ENCODE measurements around the gene PKN3. TPM values are rescaled to one million over a fixed set of nuclear protein-coding genes. Genes with fewer than 3 reads are reported as not detected.
"Not testable (repeated sequence)": the region's sequence is repeated elsewhere in the genome, so short reads cannot be mapped to it uniquely, and the experiment has no call there.

PKN3 gene
- polyA plus RNA-seq, result 10 to 100 TPM in 2 of 3 donors, 1 to 10 TPM in 1; 5.9 to 21.4 (median 13.8) TPM

DNA sequence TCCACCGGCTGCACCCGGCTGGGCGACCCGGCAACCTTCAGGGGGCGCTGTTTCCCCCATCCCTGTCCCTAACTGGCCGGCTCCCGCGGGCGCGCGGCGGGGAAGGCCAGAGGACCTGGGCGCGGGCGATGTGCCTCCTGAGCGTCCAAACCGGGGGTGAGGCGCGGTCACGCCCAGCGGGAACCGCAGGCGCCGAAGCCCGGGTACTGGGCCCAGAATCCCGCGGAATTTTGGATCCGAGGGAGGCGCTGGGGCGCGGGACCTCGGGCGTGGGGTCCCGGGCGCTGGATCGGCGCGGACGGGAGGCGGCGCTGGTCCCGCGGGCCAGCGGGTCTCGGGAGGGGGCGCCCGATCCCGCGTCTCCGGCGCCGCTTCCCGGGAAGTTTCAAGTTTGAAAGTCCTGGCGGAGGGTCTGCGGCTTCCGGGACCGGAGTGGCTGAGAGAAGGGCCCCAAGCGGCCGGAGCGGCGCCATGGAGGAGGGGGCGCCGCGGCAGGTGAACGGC, at the start of gene PKN3:
PKN3 (plus strand) TSS at position 59 of the 504 bp plus-strand sequence; CDS start at position 472, 413 bp downstream.
- 0% methylated on average over 51 to 65 of the region's 65 CpGs for WGBS, 3 donors
- H3K27ac ChIP-seq (ENCODE audit: low read depth, low read length), result peak within 1 kb of the TSS; percentile 64

DNA sequence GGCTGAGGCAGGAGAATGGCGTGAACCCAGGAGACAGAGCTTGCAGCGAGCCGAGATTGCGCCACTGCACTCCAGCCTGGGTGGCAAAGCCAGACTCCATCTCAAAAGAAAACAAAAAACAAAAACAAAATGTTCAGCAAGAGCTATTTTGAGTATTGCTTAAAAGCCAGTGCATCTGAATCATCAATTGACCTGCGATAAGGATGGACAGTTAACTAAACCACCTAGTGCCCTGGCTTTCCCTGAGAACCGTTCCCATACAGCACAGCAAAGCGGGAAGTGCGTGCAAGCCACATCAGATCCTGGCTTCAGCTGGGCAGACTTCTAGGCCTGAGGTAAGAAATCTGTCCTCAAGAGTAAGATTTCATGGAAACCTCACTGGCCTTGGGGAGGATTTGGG, 48.4 kb upstream of the PKN3 start:
- no peak overlapping the region for H3K27ac ChIP-seq (ENCODE audit: low read depth, low read length)
- WGBS, 3 donors, result 89 to 97% (median 95%) methylated on average over 8 of the region's 8 CpGs

DNA sequence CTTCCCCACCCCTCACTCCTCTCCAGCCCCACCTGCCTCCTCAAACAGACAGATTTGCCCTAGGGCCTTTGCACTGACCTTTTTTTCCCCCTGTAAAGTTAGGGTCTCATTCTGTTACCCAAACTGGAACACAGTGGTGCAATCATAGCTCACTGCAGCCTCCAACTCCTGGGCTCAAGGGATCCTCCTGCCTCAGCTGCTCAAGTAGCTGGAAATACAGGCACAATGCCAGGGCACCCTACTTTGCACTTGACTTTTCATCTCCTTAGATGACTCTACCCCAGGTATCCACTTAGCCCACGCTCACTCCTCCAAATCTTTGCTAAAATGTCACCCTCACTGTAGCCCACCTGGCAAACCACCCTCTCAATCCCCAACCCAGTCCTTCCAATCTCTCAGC, 47.8 kb upstream of the PKN3 start:
- no peak overlapping the region for H3K27ac ChIP-seq (ENCODE audit: low read depth, low read length)
- 100% methylated on average over 1 of the region's 1 CpG for WGBS, 3 donors

DNA sequence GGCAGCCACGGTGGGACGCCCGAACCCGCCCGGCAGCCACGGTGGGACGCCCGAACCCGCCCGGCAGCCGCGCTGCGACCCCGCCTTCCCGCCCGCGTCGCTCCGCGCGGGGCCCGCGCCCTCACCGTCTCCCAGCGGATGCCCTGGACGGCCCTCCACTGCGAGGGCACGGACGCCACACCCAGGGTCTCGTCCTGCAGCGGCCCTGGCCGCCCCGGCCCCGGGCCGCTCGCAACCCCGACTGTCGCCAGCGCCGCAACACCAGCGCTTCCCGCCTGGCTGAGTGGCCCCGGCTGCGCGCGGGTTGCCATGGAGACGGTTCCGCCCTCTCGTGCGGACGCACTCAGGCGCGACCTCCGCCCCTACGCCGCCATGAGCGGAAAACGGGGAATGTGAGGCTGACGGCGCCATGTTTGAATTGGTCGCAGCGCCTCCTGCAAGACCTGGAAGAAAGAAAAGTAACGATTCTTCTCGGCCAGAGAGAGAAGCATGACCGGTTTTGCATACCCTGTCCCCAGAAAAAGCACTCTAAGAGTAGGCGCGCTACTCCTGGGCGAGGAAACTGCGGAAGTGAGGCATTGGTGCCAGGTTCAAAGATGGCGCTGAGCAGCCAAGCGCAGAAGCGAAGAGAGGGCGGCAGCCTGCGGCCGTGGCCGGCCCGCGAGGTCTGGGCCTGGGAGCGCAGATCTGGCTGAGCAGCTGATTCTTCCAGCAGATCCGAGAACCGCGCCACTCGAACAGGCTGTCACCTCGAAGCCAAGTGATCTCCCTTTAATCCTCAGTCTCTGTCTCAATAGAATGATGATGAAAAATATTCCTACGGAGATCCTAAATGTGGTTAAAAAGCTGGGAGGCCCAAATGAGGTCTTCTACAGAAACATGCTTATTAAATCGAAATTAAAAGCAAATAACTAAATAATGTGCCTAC, 45.6 kb upstream of the PKN3 start, which contains the start of gene DYNC2I2:
DYNC2I2 (minus strand) TSS at position 432 of the 928 bp plus-strand sequence; CDS start at position 311, 121 bp downstream.
- H3K27ac ChIP-seq (ENCODE audit: low read depth, low read length), result peak within 1 kb of the TSS; percentile 92
- 0 to 1% (median 1%) methylated on average over 73 to 86 of the region's 86 CpGs for WGBS, 3 donors

DNA sequence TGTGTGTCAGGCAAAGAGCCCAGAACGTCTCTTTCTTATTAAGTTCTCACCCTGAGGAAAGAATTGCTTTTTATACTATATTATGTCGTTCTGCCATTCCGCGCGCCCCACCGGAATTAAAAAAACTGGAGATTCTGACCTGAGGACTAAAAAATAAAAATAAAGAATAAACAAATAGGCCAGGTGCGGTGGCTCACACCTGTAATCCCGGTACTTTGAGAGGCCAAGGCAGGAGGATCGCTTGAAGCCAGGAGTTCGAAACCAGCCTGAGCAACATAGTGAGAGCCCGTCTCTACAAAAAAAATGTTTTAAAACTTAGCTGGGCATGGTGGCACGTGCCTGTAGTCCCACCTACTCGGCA, 45.0 kb upstream of the PKN3 start:
- peak overlapping the region; percentile 92 for H3K27ac ChIP-seq (ENCODE audit: low read depth, low read length)
- WGBS, 3 donors, result 97 to 99% (median 97%) methylated on average over 13 of the region's 13 CpGs

GRCh38 chr9:128657796-128658195, 44.5 kb upstream of the PKN3 start:
- H3K27ac ChIP-seq (ENCODE audit: low read depth, low read length), result no peak overlapping the region
- WGBS, 3 donors, result 96 to 98% (median 97%) methylated on average over 3 of the region's 3 CpGs

DNA sequence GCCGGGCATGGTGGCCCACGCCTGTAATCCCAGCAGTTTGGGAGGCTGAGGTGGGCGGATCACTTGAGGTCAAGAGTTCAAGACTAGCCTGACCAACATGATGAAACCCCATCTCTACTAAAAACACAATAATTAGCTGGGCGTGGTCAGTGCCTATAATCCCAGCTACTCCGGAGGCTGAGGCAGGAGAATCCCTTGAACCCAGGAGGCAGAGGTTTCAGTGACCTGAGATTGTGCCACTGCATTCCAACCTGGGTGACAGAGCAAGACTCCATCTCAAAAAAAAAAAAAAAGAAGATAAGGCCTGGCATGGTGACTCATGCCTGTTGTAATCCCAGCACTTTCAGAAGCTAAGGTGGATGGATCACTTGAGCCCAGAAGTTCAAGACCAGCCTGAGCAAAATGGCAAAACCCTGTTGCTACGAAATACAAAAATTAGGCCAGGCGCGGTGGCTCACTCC, 35.8 kb upstream of the PKN3 start:
- H3K27ac ChIP-seq (ENCODE audit: low read depth, low read length), result not testable (repeated sequence)
- WGBS, 3 donors, result 93 to 95% (median 94%) methylated on average over 8 of the region's 8 CpGs

- no peak overlapping the region for H3K27ac ChIP-seq (ENCODE audit: low read depth, low read length)
- 96 to 97% (median 96%) methylated on average over 6 of the region's 6 CpGs for WGBS, 3 donors
These were observed 32.5 kb upstream of the PKN3 start for GRCh38 chr9:128669786-128670185.

DNA sequence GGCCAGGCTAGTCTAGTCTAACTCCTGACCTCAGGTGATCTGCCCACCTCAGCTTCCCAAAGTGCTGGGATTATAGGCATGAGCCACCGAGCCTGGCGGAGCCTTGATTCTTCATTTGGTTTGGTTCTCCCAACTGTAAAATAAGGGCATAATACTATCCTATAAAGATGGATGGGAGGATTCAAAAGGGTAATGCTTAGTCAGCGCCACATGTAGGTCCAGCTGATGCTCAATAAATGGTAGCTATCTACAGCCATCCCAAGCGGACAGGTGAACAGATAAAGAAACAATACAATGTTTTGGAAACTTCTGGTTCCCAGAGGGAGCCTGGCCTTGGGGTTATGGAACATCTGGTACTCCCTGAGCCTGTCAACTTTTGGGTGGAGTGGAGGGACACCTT, 26.9 kb upstream of the PKN3 start:
- no peak overlapping the region for H3K27ac ChIP-seq (ENCODE audit: low read depth, low read length)
- 93 to 96% (median 95%) methylated on average over 4 of the region's 4 CpGs for WGBS, 3 donors

- 79 to 93% (median 85%) methylated on average over 10 of the region's 10 CpGs for WGBS, 3 donors
- H3K27ac ChIP-seq (ENCODE audit: low read depth, low read length), result no peak overlapping the region
These were observed 24.5 kb upstream of the PKN3 start for GRCh38 chr9:128677794-128678193.

DNA sequence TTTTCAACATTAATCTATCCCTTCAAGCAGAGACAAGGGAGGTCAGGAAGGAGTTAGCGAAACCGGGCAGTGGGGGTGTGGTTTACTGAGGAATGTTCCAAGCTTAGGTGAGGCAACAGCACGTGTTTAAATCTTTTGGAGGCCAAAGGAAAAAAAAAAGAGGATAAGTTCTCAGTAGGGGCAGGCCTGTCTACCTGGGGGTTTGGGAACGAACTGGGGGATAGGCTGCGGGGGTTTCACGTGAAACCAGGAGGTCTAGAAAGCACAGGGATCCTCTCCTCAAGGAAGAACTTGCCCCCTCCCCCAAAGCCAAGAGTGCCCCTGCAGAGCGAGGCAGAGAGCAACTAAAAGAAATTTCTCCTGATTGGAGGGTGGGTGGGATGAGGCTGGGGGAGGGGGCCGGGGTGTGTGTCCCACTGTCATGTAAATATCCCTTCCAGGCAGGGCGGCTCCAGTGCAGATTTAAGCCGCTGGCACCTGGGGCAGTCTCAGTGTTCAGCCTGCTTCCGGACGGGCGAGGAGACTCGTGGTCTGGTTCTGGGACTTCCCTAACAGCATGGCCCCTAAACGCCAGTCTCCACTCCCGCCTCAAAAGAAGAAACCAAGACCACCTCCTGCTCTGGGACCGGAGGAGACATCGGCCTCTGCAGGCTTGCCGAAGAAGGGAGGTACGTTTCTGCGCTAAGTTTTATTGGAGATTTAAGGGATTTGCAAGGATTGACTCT, 18.8 kb upstream of the PKN3 start:
- no peak overlapping the region for H3K27ac ChIP-seq (ENCODE audit: low read depth, low read length)

GRCh38 chr9:128684065-128684324, 18.3 kb upstream of the PKN3 start:
- 0% methylated on average over 3 of the region's 3 CpGs for WGBS, 3 donors
- H3K27ac ChIP-seq (ENCODE audit: low read depth, low read length), result no peak overlapping the region

More for the DNA sequence above, 18.8 kb upstream of the PKN3 start:
- 3 to 6% (median 5%) methylated on average over 21 of the region's 21 CpGs for WGBS, 3 donors

DNA sequence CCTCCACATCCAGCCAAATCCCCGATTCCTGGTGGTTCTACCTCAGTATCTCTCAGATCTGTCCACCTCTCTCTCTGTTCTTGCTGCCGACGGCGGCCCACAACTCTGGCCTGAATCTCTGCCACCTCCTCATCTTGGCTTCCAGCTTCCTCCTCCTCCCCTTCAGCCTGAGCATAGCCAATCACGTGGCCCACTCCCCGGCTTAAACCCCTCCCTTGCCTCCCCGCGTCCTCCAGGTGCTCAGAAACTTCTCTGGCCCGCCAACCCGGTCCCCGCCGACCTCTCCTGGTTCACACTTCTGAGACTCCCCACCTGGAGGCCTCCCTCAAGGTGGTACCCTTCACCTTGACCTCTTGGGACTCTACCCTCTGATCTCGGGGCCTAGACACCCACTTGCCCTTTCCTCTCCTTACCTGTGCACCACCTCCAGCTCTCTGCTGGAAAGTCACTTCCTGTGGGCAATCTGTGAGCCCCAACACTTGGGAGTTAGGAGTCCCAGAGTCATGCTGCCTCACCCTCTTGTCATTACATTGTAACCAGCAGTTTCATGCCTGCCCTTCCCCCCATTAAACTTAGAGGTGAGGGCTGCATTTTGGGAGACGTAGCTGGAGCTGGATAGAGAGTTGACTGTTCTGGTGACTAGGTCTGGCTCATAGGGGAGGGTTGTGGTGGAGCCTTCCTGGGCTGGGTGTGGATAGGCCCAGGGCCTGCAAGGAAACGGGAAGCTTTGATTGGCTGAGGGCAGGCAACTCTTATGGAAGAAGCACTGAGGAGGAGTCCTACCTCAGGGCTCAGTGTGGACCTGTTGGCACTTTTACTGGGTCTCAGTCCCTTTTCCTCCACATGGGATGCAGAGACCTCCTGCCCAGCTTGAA, 17.7 kb upstream of the PKN3 start:
- H3K27ac ChIP-seq (ENCODE audit: low read depth, low read length), result no peak overlapping the region
- WGBS, 3 donors, result 5 to 11% (median 6%) methylated on average over 15 of the region's 15 CpGs

DNA sequence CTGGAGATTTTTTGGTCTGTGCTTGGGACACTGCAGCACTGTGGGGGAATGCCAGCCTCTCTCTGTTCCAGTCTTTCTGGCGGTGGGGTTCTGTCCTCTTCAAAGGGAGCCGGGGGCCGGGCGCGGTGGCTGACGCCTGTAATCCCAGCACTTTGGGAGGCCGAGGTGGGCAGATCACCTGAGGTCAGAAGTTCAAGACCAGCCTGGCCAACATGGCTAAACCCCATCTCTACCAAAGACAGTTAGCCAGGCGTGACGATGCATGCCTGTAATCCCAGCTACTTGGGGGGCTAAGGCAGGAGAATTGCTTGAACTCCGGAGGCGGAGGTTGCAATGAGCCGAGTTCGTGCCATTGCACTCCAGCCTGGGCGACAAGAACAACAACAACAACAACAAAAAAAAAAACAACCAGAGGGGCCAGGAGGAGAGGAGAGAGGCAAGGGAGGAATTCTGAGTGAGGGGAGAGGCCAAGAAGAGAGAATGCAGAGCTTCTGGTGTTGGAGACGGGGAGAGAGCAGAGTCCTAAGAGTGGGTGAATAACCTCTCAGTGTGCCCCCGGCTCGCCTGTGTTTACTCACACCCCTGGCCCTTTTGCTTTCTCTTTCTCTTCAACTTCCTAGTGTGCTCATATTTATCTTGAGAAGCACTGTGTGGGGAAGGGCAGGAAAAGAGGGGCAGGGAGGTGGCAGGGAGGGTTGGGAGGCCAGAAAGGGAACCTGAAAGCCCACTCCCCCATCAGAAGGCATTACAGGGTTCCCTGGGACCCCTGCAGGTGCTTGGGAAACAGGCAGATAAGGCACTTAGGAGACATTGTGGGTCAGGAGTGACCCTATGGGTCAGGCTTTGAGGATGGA, 16.4 kb upstream of the PKN3 start:
- H3K27ac ChIP-seq (ENCODE audit: low read depth, low read length), result no peak overlapping the region
- 63 to 77% (median 70%) methylated on average over 17 of the region's 17 CpGs for WGBS, 3 donors

DNA sequence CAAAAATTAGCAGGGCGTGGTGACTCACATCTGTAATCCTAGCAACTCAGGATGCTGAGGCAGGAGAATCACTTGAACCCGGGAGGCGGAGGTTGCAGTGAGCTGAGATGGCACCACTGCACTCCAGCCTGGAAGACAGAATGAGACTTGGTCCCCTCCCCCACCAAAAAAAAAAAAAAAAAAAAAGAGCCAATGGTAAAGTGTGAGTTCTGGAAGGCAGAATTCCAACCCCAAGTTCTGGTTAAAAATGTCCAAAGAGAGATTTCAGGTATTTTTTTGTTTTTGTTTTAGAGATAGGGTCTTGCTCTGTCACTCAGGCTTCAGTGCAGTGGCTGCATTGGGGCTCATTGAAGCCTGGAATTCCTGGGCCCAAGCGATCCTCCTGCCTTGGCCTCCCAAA, 14.8 kb upstream of the PKN3 start:
- H3K27ac ChIP-seq (ENCODE audit: low read depth, low read length), result no peak overlapping the region
- 93 to 96% (median 94%) methylated on average over 4 of the region's 4 CpGs for WGBS, 3 donors

- 2 to 3% (median 2%) methylated on average over 31 to 92 of the region's 93 CpGs for whole genome bisulfite sequencing, 3 donors
These were observed 13.6 kb upstream of the PKN3 start, which contains the start of gene SET for GRCh38 chr9:128688501-128689292. Gene SET, plus strand, starts transcription at chr9:128689222. Its CDS starts 361 bp downstream, at chr9:128689583.

More at GRCh38 chr9:128688501-128689292, 13.6 kb upstream of the PKN3 start, which contains the start of gene SET:
- peak within 1 kb of the TSS; percentile 75 for H3K27ac ChIP-seq (ENCODE audit: low read depth, low read length)

Measured in adipose tissue (tissue), 3 donors.